HG03095 (cell line): ENCODE data around the gene EIF3CL.
"Not testable (repeated sequence)": the region's sequence is repeated elsewhere in the genome, so short reads cannot be mapped to it uniquely, and the experiment has no call there.

Source experiments
- ATAC-seq: cut with Tn5 transposase; IDR thresholded peaks from one replicate; pipeline ENCODE4 v1.9.1; 2021; ENCODE audit warnings: moderate library complexity; ENCODE audit not compliant: unreplicated experiment

EIF3CL gene

GRCh38 chr16:28362600-28362999 is 41.0 kb downstream of the EIF3CL start:
- ATAC-seq = not testable (repeated sequence)

- not testable (repeated sequence) for ATAC-seq
These were observed 65.4 kb downstream of the EIF3CL start for GRCh38 chr16:28338230-28338629.

GRCh38 chr16:28336940-28337710 is 66.5 kb downstream of the EIF3CL start:
- ATAC-seq = not testable (repeated sequence)

- not testable (repeated sequence) for ATAC-seq
These were observed 68.0 kb downstream of the EIF3CL start for GRCh38 chr16:28335678-28336077.

GRCh38 chr16:28332632-28333031 is 71.0 kb downstream of the EIF3CL start:
- not testable (repeated sequence) for ATAC-seq

- not testable (repeated sequence) for ATAC-seq
These were observed 72.7 kb downstream of the EIF3CL start for GRCh38 chr16:28330981-28331380.

GRCh38 chr16:28330232-28330631 is 73.4 kb downstream of the EIF3CL start:
- not testable (repeated sequence) for ATAC-seq
